Erythroblast (primary cell): Measurements from ENCODE around the gene SCYGR2.

Source experiments
- DNase-seq, 2 experiments: peaks; one replicate each; lab custom pipeline; 2025; lab: John Stamatoyannopoulos, UW
- GATA1 ChIP-seq: IDR thresholded peaks from 2 replicates; pipeline ENCODE4 v1.6.1; 2011; ENCODE audit warnings: low read depth, mild to moderate bottlenecking, control low read depth, low read length, moderate library complexity
- POLR2A ChIP-seq: IDR thresholded peaks from 2 replicates; pipeline ENCODE4 v1.6.1; 2011; ENCODE audit warnings: mild to moderate bottlenecking, low read length

Gene SCYGR2

DNA sequence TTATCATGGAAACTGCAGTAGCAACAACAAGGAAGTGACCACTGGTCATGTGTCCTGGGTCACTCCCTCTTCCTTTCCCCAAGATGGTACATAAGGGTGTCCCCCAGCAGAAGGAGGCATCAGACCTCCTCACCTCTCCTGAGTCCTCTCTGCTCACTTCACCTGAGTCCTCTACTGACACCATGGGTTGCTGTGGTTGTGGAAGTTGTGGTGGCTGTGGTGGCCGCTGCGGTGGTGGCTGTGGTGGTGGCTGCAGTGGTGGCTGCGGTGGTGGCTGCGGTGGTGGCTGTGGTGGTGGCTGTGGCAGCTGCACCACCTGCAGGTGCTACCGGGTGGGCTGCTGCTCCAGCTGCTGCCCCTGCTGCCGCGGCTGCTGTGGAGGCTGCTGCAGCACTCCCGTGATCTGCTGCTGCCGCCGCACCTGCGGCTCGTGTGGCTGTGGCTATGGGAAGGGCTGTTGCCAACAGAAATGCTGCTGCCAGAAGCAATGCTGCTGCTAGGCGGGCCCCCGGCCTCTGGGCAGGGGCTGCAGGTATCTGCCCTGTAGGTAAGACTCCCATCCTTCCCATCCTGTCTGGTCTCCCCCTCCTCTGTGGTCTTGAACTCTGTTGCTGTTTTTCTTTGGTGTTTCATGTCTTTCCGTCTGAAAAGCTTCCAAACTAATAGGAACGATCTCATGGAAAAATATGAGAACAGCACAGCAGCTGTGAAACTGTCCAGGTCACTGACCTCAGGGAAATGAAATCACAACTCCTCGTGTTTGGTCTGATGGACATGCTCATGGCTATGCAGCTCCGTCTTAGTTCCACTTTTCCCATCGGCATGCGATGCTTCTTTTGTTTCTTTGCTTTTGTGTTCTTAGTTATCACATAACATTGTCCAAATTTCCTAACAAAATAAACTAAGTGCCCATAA lies 18.9 kb downstream of the SCYGR2 start, which contains the start of gene SCYGR4:
SCYGR4 (plus strand) TSS at position 183 of the 915 bp plus-strand sequence; CDS start at position 183, 0 bp downstream.
- TF ChIP-seq GATA1 (no peak), POLR2A (no peak)
- no peak for DNase-seq

GRCh38 chr2:227623226-227623625 lies 24.5 kb downstream of the SCYGR2 start:
- no peak for DNase-seq
- no peak for TF ChIP-seq POLR2A
- TF ChIP-seq GATA1 = no peak

DNA sequence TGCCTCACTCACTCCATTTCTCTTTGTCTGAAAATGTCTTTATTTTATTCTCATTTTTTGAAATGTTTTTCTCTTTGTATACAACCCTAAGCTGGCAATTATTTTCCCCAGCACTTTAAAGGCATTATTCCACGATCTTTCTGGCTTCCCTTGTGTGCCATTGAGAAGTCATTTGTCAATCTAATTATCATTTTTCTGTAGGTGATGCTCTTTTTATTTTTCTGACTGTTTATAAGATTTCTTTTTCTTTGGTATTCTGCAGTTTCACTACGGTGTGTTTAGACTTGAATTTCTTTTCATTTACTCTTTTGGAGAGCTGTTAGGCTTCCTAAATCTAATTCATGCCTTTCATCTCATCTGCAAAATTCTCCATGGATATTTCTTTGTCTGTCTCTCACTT lies 26.7 kb downstream of the SCYGR2 start:
- no peak for DNase-seq
- TF ChIP-seq POLR2A (no peak), GATA1 (no peak)

DNA sequence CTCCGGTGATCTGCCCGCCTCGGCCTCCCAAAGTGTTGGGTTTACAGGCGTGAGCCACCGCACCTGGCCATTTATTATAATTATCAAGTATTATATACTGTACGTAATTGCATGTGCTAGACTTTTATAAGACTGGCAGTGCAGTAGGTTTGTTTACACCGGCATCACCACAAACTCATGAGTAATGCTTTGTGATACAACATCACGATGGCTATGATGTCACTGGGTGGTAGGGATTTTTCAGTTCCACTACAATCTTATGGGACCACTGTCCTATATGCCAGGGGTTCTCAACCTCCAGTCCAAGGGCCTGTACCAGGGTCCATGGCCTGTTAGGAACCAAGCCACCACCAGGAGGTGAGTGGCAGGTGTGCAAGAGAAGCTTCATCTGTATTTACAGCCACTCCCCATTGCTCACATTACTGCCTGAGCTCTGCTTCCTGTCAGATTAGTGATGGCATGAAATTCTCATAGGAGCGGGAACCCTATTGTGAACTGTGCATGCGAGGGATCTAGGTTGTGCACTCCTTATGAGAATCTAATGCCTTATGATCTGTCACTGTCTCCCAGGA lies 28.0 kb downstream of the SCYGR2 start:
- DNase-seq = no peak
- TF ChIP-seq POLR2A (no peak), GATA1 (no peak)

DNA sequence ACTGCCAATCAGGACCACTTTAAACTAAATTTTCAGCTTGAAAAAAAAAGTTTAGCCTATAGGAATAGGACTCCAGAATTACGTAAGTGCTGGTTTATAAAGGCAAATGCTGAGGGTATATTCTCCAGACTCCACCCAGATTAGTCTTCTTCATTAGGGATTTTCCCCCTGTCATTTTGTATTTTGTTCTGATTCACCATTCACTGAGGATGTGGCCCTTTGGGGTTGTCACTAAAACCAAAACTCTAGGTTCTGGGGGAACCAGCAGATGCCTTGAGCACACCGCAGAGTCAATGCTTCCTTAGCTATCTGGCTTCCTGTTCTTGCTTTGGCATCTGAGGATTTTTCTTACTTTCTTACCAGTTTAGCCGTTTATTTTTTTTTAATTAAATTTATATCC lies 29.1 kb downstream of the SCYGR2 start:
- no peak for DNase-seq

DNA sequence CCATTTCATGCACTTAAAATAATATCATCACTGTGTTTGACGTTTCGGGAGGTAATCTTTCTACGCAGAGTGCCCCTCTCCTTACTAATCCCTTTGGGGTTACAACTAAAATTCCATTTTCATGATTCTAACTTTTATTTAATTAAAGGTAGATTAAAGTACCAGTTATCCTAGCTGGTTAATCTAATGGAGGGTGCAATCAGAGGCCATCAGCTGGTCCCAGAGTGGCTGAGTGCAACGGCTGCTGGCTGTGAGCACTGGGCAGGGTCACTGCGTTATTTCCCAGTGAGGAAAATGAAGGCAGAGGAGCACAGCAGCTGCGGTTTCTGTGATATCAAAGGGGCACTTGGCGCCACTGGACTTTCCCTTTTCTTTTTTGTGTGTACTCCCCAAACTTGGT lies 30.7 kb downstream of the SCYGR2 start:
- TF ChIP-seq GATA1 (no peak), POLR2A (no peak)
- DNase-seq = no peak

More for the DNA sequence above, 29.1 kb downstream of the SCYGR2 start:
- no peak for TF ChIP-seq POLR2A
- no peak for TF ChIP-seq GATA1

GRCh38 chr2:227630322-227630721 lies 31.6 kb downstream of the SCYGR2 start:
- TF ChIP-seq GATA1 = no peak
- TF ChIP-seq POLR2A = no peak
- no peak for DNase-seq

- no peak for DNase-seq
- no peak for TF ChIP-seq POLR2A
- TF ChIP-seq GATA1 = no peak
These were observed 34.1 kb downstream of the SCYGR2 start for GRCh38 chr2:227632827-227633226.

DNA sequence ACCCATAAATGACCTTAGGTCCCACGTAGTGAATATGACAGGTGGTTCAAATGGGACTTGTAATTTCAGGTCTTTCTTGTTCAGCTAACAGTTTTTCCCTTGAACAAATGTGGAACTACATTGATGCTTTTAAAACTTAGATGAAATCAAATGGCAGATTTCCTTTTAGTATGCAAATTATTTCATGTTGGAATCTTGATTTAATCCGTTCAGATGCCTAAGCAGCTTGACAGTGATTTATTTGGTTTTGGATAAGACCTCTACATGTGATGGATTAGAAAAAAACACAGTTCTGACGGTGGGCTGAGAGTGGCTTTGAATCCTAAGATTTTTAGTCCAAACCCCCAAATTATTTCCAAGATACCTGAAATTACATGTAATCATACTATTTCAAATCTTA lies 35.5 kb downstream of the SCYGR2 start:
- no peak for DNase-seq
- TF ChIP-seq GATA1 (no peak), POLR2A (no peak)

DNA sequence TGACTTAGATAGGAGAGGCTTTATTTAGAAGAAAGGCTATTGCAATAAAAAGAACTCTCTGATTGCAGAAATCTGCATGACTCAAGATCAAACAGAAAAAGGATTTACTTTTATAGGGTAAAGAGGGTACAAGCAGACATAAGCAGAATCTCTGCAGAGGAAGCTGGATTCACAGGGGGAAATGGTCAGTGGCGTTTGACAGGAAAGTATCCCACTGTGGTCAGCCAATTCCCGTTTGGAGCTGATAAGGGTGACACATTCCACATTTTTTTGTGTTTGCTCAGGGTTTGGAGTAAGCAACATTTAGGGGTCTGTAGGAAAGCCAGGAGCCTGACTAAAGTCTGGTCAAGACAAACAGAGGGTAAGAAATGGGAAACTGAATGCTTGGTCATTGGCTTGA lies 44.0 kb downstream of the SCYGR2 start:
- no peak for DNase-seq
- no peak for TF ChIP-seq POLR2A
- no peak for TF ChIP-seq GATA1

- TF ChIP-seq POLR2A (no peak), GATA1 (no peak)
These were observed 45.4 kb downstream of the SCYGR2 start for GRCh38 chr2:227643990-227644551.

More at GRCh38 chr2:227643990-227644551, 45.4 kb downstream of the SCYGR2 start:
- DNase-seq = no peak
